GM18520 (cell line): Measurements from ENCODE around the gene PLEKHG3.
"Not testable (repeated sequence)": the region's sequence is repeated elsewhere in the genome, so short reads cannot be mapped to it uniquely, and the experiment has no call there.

Source experiments
- ATAC-seq: cut with Tn5 transposase; IDR thresholded peaks from one replicate; pipeline ENCODE4 v1.9.1; 2021; ENCODE audit not compliant: unreplicated experiment

Gene PLEKHG3

DNA sequence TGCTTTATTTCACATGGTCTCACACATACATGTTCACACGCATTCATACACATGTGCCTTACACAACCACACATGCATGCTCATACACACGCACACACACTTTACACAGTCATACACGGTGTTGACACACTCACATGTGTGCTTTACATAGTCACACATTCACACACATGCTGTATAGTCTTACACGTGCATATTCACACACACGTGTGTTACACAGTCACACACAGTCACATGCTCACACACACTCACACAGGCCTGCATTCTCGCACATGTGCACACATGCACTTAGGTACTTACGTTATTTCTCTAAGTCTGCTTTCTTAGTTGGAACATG, 18.0 kb upstream of the PLEKHG3 start:
- no peak for ATAC-seq

DNA sequence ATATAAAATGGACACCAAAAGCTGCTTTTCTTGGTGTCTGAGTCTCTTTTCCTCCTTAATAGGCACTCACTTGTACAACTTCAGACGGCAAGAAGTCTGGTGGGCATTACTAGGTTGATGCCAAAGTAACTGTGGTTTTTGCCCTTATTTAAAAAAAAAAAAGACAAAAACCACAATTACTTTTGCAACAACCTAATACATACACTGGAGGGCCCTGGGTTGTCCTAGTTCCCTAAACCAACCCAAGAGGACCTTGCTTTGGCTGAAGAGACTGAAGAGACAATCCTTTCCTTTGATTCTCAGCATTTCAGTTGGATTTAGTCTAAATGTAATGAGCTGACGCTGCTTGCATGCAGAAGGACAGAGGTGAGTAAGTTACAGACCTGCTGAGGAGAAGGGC, 16.2 kb upstream of the PLEKHG3 start:
- ATAC-seq = no peak

- no peak for ATAC-seq
These were observed 15.4 kb upstream of the PLEKHG3 start for GRCh38 chr14:64688811-64689281.

- no peak for ATAC-seq
These were observed 14.9 kb upstream of the PLEKHG3 start for GRCh38 chr14:64689289-64689688.

- ATAC-seq = not testable (repeated sequence)
These were observed 13.6 kb upstream of the PLEKHG3 start for GRCh38 chr14:64690607-64691006.

DNA sequence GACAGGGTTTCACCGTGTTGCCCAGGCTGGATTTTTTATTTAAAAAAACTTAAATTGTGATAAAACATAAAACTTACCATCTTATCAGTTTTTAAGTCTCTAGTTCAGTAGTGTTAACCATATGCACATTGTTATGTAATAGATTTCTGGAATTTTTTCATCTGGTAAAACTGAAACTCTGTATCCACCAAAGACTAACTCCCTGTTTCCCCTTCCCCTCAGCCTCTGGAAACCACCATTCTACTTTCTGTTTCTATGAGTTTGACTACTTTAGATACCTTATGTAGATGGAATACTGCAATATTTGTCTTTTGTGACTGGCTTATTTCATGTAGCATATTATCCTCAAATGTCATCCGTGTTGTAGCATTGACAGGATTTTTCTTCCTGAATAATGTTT, 12.8 kb upstream of the PLEKHG3 start:
- no peak for ATAC-seq

GRCh38 chr14:64692189-64692985, 11.8 kb upstream of the PLEKHG3 start:
- no peak for ATAC-seq

GRCh38 chr14:64692986-64693809, 11.0 kb upstream of the PLEKHG3 start:
- no peak for ATAC-seq

- ATAC-seq = no peak
These were observed 10.4 kb upstream of the PLEKHG3 start for GRCh38 chr14:64693810-64694165.

GRCh38 chr14:64695071-64695470, 9.2 kb upstream of the PLEKHG3 start:
- ATAC-seq = no peak

DNA sequence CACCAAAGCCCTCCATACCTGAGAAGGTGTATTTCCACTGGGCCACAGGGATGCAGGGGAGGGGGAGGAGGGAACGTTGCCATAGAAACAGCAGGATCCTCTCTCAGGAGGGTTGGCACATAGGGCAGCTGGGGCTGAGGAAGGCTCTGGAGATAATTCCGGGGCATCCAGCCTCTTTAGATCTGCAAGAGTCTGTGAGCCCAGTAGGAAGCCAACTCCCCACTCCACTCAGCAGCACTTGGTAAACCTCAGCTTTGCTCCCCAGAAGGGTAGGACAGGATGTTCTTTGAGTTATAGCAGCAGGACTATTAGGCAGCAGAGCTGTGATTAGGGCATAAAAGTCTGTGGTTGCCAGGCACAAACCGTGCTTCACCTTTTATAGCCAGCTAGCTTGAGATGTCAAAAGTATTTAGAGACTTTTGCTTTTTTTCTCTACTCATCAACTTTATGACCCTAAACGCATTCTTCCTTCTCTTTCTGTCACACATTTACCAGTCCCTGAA, 7.8 kb upstream of the PLEKHG3 start:
- no peak for ATAC-seq

- ATAC-seq = no peak
These were observed 5.3 kb upstream of the PLEKHG3 start for GRCh38 chr14:64698903-64699302.

DNA sequence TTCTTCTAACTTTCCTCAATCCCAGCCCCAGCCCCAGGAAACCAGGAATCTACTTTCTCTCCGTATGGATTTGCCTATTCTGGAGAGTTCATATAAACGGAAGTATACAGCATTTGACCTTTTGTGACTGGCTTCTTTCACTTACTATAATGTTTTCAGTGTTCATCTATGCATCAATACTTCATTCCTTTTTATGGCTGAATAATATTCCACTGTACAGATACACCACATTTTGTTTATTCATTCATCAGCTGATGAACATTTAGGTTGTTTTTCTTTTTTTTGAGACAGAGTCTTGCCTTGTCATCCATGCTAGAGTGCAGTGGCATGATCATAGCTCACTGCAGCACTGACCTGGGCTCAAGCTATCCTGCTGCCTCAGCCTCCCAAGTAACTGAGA, 3.9 kb upstream of the PLEKHG3 start:
- ATAC-seq = no peak

DNA sequence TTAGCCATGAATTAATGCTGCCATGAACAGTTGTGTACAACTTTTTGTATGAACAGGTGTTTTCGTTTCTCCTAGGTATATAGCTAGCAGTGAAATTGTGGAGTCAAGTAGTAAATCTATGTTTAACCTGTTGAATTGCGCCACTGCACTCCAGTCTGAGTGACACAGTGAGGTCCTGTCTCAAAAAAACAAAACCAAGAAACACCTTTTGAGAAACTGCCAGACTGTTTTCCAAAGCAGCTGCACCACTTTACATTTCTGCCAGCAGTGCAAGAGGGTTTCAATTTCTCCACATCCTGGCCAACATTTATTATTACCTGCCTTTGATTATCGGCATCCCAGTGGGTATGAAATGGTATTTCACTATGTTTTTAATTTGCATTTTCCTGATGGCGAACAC, 3.3 kb upstream of the PLEKHG3 start:
- no peak for ATAC-seq

GRCh38 chr14:64701660-64702059, 2.6 kb upstream of the PLEKHG3 start:
- ATAC-seq = no peak

- no peak for ATAC-seq
These were observed 1.5 kb upstream of the PLEKHG3 start for GRCh38 chr14:64702493-64703394.

DNA sequence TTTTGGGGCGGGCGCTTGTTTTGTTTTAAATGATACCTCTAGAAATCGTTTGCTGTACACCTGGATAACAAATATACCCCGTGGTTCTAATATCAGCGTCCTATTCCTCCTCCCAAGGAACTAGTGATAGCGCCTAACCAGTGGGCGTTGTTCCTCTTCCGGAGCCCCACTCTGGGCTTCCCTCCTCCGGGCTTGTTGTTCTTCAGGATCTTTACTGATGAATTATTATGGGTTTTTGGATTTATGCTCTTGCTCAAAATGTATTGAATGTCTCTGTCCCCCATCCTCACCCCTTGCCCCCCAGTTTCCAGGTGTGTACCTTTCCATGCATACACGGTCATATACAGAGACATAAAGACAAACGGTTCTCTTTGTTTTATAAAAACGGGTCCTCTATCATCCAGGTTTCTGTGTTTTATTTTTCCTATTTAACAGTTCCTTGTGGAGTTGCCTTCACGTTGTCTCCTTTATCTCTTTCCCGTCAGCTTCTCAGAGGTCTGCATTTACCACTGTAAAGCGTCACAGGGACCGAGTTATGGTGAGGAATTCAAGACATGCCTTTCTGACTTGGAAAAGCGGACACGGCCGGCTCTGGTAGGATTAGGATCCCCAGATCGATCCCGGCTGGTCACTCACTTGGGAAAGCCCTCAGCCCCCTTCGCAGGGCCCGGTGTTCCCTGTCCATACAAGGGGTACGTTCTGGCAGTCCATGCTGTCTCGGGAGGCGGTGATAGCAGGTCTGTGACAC, 655 bp upstream of the PLEKHG3 start:
- ATAC-seq = no peak

GRCh38 chr14:64704743-64705380, 638 bp downstream of the PLEKHG3 start:
- ATAC-seq = no peak

DNA sequence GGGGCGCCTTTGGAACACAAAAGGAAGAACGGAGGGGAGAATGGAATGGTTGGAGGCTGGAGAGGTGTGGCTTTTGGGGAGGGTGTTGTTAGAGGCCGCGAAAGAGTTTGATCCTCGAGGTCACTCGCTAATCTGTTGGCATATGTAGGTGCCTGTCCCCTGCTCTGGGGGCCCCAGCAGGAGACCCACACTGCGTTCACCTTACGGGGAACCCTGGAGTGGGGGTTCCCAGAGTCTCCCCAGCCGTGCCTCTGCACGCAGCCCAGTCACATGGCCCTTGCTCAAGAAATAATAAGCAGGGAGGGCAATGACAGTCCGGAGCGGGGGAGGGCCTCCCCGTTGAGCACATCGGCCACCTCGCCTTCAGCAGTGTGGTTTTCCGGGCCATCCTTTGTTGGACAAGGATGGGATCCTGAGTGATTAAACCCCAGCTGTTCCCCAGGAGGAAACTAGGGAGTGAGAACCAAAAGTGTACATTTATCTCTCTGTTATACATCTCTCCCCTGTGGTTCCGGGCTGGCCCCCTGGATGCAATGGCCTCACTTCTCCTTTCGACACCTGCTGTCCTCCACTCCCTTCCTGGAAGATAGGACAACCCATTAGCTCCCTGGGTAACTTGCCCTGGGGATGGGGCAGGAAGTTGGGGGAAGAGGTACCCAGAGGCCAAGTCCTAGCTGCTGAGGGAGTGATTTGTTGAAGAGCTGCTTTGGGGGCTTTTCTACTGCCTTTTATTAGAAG, 1.3 kb downstream of the PLEKHG3 start:
- no peak for ATAC-seq
